HEK293 (cell line): ENCODE data around the gene WDR88.

Experiments used
- CTCF ChIP-seq: fragments of 450-650 bp; formaldehyde crosslinking; IDR thresholded peaks from 2 replicates; pipeline ENCODE4 v1.5.1; 2016; ENCODE audit warnings: missing biosample characterization, missing genetic modification characterization
- ELK4 ChIP-seq: IDR thresholded peaks from 2 replicates; pipeline ENCODE4 v1.6.1; 2011; ENCODE audit warnings: mild to moderate bottlenecking, low read depth, low read length, borderline replicate concordance
- GFI1B ChIP-seq: fragments of 450-650 bp; formaldehyde crosslinking; IDR thresholded peaks from 2 replicates; pipeline ENCODE4 v1.5.1; 2016; ENCODE audit warnings: missing biosample characterization, missing genetic modification characterization
- HOXC10 ChIP-seq: sonication (generic); formaldehyde crosslinking; IDR thresholded peaks from 2 replicates; pipeline ENCODE4 v1.8.1; 2023; ENCODE audit warnings: mild to moderate bottlenecking, missing genetic modification reagents
- INSM2 ChIP-seq: fragments of 450-650 bp; formaldehyde crosslinking; IDR thresholded peaks from 2 replicates; pipeline ENCODE4 v1.5.1; 2016; ENCODE audit warnings: missing biosample characterization, missing genetic modification characterization
- RBAK ChIP-seq: fragments of 450-650 bp; formaldehyde crosslinking; IDR thresholded peaks from 2 replicates; pipeline ENCODE4 v1.5.1; 2016; ENCODE audit warnings: missing biosample characterization, missing genetic modification characterization
- REST ChIP-seq: fragments of 450-650 bp; formaldehyde crosslinking; IDR thresholded peaks from 2 replicates; pipeline ENCODE4 v1.5.1; 2016; ENCODE audit warnings: missing biosample characterization, missing genetic modification characterization
- YY1 ChIP-seq: fragments of 450-650 bp; formaldehyde crosslinking; IDR thresholded peaks from 2 replicates; pipeline ENCODE4 v1.5.1; 2018; ENCODE audit warnings: missing biosample characterization, missing genetic modification characterization
- ZBTB49 ChIP-seq: fragments of 450-650 bp; formaldehyde crosslinking; IDR thresholded peaks from 2 replicates; pipeline ENCODE4 v1.5.1; 2016; ENCODE audit warnings: missing biosample characterization, missing genetic modification characterization, low read depth
- ZNF433 ChIP-seq: fragments of 450-650 bp; formaldehyde crosslinking; IDR thresholded peaks from 2 replicates; pipeline ENCODE4 v1.5.1; 2016; ENCODE audit warnings: missing biosample characterization, missing genetic modification characterization, low read depth
- ZNF639 ChIP-seq: fragments of 450-650 bp; formaldehyde crosslinking; IDR thresholded peaks from 2 replicates; pipeline ENCODE4 v1.5.1; 2016; ENCODE audit warnings: missing biosample characterization, missing genetic modification characterization

GRCh38 chr19:33132425-33132824, 511 bp downstream of the WDR88 start:
- no peak for TF ChIP-seq ZNF639 (tag by site-specific recombination)
- peak; percentile 61 for TF ChIP-seq CTCF (tag by site-specific recombination)
- TF ChIP-seq ELK4, result no peak
- no peak for TF ChIP-seq ZNF433 (tag by site-specific recombination)
- TF ChIP-seq GFI1B, result no peak
- TF ChIP-seq REST (tag by site-specific recombination), result no peak
- TF ChIP-seq HOXC10, result no peak
- no peak for TF ChIP-seq RBAK (tag by site-specific recombination)
- TF ChIP-seq INSM2 (tag by site-specific recombination), result no peak
- no peak for TF ChIP-seq YY1
- no peak for TF ChIP-seq ZBTB49
